Thyroid gland (tissue), 4 donors: ENCODE data around the gene POLN.

Experiments
- CTCF ChIP-seq, 6 experiments: fragments of 200-600 bp in 3 of 6; fragments of 450-650 bp in 3 of 6; sonication (generic) in 3 of 6; IDR thresholded peaks; one replicate each; pipeline ENCODE4 v1.5.1; 2016 to 2019; ENCODE audit warnings: antibody characterized with exemption in 6 of 6, mild to moderate bottlenecking in 2 of 6, inconsistent platforms in 1 of 6, moderate library complexity in 1 of 6
- POLR2A ChIP-seq, 2 donors: fragments of 450-650 bp; IDR thresholded peaks; one replicate each; pipeline ENCODE4 v1.6.1; 2017; ENCODE audit warnings: antibody characterized with exemption in 2 of 2, mild to moderate bottlenecking in 2 of 2, moderate library complexity in 1 of 2

- TF ChIP-seq CTCF (IDR thresholded peaks at IDR 0.05) = no peak
- TF ChIP-seq POLR2A (IDR thresholded peaks at IDR 0.05) = no peak
Observed at GRCh38 chr4:2236944-2237666, 4.8 kb downstream of the POLN start.
